ENCODE measurements around the gene CCDC90B.

DNA sequence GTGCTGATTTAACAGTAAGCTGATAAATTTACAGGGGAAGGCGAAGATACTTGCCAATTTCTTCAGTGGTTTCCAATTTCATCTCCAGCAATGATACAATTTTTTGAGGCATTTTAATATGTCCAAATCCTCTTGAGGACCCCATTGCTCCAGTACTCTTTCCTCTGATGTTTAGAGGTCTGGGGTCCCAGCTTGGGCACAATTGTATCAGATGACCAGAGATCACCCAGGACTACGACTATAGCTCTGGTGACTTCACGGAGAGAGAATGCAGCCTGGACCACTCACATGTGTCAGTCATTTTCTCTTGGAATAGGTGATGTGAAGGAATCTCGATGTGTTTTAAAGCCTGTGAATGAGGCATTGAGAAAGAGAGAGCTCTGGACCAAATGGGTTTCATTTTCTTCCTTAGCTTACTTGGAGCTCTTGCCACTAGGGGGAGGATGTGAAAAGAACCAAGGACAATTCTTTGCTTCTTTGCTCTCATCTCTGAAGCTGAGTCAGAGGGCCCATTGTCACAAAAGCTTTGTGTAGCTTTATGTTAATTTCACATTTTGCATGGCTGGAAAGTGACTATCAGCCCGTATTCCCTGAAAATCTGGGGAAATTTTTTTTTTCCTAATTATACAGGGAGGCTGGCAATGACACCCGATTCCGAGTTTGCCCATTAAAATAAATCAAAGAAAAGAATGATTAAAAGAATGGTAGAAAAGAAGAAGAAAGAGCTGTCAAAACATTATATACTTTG lies 6.7 kb upstream of the CCDC90B start:
- TF ChIP-seq YY1 (IDR thresholded peaks at IDR 0.05; ENCODE audit: insufficient read depth, insufficient read length), result no peak
- TF ChIP-seq SUZ12 (IDR thresholded peaks at IDR 0.05; ENCODE audit: extremely low read depth, insufficient read depth, insufficient read length), result no peak
